ENCODE data around the gene MICAL2. TPM values are rescaled to one million over a fixed set of nuclear protein-coding genes. Genes with fewer than 3 reads are reported as not detected.

MICAL2 gene
- polyA plus RNA-seq, 1 donor = 7.1 TPM

DNA sequence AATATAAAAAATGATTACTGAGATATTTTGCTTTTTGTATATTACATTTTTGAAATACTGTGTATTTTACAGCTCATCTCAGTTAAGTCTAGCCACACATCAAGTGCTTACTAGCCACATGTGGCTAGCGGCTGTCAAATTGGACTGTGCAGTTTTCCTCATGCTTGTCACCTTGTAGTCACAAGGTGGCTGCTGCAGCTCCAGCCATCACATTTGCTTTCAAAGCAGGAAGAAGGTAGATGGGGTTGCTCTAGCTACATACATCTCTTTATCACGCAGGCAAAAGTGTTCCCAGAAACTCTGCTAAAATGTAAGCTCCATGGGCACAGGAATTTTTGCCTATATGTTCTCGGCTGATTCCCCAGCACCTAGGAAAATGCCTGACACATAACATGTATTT is 61.5 kb downstream of the MICAL2 start:
- no peak for DNase-seq

DNA sequence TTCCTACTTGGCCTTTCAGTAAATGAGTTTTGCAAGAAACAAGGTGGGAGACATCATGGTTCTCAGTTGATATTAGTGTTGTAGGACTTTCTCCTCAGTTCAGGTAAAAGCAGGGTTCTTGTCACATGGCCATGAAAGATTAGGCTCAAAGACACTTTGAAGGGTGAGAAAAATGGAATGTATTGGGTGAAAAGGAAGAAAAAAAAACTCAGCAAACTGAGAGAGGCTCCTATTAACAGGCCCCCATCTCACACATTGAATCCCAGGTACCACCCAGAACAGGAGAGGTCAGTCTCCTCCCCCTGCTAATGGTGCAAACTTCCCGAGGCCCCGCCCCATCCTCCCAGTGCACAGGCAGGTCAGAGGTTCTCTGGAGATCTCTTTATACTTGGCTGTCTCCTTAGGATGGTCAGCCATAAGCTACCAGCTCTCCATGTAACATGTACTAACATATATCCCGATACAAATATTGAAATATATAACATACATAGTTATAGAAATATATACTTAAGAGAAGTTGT is 62.2 kb downstream of the MICAL2 start:
- DNase-seq = no peak

DNA sequence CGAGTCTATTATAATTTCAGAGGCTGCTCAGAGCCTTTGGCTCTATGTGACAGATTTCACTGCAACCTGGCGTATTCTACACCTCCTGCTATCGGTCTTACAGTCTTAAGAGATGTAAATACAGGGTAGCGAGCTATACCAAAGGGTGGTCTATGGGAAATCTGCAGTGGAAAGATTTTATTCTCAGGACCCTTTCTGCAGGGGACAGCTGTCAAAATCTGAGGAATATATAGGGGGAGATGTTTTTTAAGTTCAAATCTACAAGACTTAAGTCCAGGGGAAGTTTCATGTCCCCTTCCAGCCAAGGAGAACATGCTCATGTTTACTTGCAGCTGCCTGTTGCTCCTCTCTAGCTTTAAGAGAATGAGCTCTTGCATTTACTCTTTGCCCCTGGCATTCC is 62.7 kb downstream of the MICAL2 start:
- DNase-seq = no peak

DNA sequence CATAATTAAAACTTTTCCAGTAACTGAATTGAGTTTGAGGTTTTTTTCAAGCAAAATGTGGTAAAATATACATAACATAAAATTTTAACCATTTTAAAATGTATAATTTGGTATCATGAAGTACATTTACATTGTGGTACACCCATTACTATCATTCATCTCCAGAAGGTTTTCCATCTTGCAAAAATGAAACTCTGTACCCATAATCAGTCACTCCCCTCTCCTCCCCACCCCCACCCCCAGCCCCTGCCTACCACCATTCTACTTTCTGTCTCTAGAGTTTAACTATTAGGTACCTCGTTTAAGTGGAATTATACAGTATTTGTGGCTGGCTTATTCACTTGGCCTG is 63.7 kb downstream of the MICAL2 start:
- no peak for DNase-seq

DNA sequence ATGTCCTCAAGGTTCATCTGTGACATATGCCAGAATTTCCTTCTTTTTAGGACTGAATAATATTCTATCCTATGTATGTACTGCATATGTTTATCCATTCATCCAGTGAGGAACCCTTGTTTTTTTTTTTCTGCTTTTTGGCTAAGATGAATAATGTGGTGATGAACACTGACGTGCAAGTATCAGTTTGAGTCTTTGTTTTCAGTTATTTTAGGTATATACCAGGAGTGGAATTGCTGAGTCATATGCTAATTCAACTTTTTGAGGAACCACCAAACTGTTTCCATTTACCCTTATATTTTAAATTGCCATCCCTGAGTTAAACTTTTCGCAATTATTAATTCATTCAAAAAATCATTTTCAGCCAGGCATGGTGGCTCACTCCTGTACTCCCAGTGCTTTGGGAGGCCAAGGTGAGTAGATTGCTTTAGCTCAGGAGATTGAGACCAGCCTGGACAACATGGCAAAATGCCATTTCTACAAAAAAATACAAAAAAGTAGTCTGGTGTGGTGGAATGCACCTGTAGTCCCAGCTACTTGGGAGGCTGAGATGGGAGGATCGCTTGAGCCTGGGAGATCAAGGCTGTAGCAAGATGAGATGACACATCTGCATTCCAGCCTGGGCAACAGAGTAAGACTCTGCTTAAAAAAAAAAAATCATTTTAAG is 64.2 kb downstream of the MICAL2 start:
- no peak for DNase-seq

DNA sequence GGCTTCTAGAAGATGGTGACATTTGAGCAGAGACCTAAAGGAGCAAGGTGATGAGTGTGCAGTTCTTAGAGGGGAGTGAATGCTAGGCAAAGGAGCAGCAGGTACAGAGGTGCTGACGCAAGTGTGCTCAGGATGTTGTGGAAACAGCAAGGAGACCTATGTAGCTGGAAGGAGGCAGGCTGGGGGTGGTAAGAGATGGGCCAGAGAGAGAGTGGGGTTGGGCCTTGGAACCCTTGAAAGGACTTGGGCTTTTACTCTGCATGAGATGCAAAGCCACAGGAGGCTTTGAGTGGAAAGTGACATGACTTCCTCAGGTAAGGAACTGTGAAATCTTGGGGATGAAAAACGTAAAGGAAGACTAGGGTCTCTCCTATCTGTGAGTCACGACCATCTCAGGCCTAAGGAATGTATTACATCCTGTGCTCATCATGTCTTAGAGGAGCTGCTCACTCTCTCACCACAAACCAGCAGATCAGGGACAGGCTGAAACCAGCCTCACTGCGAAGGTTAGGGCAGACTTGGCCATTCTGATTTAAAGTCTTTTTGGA is 65.4 kb downstream of the MICAL2 start:
- DNase-seq = no peak

DNA sequence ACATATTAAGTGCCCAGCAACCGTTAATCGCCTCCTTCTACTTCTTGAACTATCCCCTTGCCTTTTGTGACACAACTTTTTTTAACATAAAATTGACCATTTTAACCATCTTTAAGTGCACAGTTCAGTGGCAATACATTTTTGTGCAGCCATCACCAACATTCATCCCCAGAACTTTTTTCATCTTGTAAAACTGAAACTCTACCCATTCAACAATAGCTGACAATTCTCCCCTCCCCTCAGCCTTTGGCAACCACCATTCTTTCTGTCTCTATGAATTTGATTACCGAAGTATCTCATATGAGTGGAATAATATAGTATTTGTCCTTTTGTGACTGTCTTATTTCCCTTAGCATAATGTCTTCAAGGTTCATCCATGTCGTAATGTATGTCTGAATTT is 66.0 kb downstream of the MICAL2 start:
- no peak for DNase-seq

DNA sequence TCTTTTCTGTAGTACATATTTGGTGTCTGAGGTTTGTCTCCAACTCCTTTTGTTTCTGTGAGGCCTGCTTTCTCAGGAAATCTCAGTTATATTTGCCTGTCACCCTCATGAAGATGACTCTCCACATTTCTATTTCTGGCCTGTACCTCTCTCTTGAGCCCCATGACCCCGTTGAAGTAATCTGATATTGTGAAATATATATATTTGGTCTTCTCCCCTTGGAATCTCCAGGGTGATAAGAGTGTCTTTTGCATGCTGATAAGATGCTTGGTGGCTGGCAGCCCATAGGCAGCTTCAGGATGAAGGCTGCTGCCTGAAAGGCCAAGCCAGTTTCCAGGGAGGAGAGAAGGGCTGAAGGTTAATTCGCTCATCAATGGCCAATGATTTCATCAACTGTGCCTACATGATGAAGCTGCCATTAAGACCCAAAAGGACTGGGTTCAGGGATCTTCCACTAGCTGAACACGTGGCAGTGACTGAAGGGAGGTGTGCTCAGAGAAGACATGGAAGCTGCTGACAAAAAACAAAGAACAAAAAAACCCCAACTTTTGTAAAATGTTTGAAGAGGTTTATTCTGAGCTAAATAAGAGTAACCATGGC is 67.4 kb downstream of the MICAL2 start:
- DNase-seq = no peak

DNA sequence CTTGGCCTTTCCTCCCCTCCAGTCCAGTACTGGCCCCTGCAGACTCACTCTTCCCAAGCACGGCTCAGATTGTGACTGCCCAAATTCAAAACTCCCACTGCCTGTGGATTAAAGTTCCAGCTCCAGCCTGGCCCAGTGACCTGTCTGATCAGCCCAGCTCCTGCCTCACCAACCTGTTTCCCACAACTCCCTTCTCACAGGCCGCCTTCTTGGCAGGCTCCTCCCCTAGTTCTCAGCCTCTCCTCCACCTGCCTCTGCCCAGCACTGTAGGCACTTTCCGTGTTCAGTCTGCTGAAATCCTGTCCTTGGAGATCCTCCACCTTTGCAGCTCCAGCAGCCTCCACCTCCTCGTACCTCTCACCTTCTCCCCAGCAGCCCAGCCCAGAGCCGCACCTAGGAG is 68.6 kb downstream of the MICAL2 start:
- DNase-seq = no peak

DNA sequence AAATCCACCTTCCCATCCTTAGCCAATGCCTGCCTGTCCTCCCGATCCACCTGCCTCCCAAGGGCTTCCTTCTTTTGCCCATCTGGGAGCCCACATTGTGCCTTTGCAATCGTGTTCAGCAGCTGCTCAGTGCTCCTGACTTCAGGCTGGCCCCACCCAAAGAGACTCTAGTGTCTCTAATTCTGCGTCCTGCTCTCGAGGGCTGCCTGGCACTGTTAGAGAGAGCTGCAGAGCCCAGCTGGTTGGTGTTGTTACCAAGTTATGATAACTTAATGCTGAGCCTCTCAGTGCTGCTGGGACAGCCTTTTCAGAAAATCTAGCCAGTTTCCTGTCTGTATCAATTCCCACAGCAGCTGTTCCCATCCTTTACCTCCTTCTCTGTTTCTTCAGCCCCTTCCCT is 69.1 kb downstream of the MICAL2 start:
- no peak for DNase-seq

DNA sequence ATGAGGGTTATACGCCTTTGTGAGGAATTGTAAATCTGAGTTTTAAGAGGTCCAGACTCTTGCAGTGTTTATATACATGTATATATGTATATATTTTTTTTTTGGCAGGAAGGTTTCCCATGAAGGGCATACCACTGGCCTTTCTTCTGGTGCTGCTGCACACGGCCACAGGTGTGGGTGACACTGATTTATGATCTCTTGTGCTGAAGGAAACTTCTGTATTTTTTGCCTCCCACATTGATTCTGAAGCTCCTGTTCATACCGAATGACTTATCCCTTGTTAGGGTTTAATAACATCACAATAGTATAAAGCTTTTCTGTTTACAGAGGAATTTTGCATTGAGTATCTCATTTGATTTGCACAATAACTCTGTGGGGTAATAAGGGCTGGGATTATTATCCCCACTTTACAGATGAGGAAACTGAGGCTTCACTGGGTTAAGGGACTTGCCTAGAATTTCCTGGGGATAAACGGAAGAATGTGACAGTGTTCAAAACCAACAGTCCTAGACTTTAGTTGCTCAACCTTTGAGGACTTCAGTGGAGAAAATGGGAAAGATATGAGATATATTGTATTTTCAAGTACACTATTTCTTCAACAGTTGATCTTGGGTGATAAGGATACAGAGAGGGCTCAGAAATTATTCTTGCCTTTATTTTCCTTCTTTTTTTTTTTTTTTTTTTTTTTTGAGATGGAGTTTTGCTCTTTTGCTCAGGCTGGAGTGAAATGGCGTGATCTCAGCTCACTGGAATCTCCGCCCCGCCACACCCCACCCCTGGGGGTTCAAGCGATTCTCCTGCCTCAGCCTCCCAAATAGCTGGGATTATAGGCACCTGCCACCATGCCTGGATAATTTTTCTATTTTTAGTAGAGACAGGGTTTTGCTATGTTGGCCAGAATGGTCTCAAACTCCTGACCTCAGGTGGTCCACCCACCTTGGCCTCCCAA is 70.1 kb downstream of the MICAL2 start:
- no peak for DNase-seq

DNA sequence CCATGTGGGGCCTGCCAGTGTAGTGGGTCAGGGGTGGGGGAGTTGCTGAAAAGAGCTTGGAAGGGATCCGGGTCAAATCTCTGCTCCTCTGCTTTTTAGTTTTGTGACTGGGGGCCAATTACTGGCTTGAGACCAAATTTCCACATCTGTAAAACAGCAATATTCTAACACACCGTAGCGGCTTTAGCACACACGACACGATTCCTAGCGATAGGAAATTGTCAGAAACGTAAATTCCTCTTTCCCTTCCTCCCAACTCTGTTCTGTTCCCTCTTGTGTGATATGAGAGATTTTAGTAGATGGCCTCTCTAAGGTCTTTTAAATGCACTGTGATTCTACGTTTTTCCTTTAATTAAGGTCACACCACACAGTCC is 71.9 kb downstream of the MICAL2 start:
- DNase-seq = no peak

DNA sequence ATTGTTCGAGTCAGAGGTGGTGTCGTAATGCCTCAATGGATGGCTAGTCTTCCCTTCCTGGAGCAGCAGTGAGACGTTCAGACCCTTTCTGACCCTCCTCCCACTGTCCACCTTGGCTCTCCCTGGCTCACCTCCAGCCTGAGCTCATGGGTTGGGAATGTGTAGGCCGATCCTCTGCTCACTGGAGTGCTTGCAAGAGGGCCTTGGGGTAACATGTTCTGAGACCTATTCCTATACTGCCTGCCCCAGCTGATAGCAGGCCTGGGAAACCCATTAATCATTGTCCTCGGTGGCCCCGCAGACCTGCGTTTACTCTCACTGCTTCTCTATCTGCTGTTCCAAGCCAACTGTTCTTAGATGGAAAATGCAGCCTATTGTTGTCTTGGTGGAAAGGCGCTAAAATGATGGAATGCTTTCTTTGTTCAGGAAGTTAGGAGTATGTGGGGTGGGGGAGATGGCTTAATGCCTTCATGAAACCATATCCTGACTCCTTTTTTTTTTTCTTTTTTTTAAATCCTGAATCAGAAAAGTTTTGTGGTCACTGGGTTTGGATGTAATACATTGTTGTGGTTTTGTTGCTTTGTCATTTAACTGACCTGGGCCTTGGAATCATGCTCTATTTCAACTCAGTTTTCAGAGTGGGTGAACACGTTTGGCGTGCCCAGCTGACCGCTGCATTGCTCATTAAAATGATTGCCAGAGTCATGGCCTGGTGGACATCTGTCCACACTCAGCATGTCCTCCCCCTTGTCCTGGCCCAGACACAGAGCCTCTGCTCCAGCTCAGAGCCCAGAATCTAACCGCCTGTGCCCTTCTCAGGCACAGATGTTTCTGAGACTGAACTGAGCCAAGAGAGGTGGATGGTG is 72.5 kb downstream of the MICAL2 start:
- DNase-seq = peak; percentile 66

DNA sequence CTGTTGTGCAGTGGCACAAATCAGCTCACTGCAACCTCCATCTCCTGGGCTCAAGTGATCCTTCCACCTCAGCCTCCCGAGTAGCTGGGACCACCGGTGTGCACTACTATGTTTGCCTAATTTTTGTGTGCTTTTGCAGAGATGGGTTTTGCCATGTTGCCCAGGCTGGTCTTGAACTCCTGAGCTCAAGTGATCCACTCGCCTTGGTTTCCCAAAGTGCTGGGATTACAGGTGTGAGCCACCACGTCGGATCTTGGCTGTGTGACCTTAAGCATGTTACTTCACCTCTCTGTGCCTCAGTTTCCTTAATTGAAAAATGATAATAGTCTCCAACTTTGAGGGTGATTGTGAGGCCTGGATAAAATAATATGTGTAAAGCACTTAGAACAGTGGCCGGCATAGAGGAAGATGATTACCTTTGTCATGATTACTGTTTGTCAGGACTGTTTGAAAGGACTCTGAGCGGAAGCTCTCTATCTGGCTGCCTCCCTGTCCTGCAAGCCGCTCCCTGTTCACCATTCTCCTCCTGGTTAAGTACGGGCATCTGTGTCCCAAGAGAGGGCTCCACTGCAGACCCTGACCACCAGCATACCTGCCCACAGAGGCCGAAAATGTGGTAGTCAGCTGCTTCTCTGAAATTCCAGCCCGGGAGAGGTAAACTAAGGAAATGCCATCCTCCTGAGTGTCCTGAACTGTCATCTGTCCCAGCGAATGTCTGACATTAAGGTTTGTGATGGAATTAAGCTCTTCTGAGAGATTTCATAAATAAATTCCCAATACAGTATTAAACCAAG is 73.6 kb downstream of the MICAL2 start:
- DNase-seq = no peak

DNA sequence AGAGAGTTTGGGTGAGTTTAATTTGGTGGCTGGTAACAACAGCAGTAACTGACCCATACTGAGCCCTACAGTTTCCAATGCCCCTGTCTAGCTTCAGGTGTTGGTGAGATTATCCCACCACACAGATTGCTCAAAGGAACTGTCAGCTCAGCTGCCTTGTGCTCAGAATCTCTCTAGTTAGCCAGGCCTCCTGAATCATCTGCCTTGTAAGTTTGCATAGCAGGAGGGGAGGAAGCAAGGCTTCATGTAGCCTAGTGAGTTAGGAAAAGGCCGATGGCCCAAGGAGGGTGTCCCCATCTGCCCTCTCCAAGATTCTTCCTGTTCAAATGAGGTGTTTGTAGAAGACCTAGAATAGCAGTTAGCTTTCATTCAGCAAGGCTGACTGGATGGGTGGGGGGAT is 74.3 kb downstream of the MICAL2 start:
- DNase-seq = no peak

DNA sequence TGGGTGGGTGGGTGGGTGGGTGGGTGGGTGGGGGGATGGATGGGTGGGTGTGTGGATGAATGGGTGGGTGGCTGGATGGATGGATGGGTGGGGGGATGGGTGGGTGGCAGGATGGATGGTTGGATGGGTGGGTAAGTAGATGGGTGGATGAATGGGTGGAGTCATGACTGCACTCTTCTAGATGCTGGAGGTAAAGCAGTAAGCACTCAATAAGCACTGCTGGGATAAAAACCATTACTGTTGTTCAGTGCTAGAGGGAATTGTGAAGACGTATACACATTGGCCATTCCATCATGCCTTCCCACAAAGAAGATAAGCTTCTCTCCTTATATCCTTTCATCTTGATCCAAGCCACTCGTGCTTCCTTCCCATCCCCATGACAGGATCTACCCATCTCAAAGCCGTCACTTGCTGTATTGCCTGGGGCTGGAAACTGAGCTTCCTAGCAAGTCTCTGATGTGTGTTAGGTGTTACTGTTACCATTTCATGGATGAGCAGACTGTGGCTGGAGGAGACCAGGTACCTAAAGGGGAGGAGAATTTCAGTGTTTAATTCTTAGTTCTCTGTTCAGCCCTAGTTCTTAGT is 74.8 kb downstream of the MICAL2 start:
- no peak for DNase-seq

DNA sequence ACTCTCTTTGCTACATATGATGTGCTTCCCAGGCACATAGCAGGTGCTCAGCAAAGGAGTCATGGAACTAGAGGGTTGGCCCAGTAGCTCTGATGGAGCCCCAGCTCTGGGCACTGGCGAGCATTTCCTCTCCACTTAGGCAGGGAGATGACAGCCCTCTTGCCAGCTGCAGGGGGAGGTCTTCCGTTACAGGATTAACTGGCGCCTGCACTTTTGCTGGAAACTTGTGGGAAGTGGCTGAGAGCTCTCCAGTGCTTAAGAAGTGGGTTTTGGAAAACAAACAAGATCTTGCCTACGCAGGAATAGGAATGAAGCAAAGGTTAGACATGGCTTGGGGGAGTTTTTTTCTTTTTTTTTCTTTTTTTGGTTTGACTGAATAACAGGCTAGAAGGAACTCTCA is 75.5 kb downstream of the MICAL2 start:
- no peak for DNase-seq

DNA sequence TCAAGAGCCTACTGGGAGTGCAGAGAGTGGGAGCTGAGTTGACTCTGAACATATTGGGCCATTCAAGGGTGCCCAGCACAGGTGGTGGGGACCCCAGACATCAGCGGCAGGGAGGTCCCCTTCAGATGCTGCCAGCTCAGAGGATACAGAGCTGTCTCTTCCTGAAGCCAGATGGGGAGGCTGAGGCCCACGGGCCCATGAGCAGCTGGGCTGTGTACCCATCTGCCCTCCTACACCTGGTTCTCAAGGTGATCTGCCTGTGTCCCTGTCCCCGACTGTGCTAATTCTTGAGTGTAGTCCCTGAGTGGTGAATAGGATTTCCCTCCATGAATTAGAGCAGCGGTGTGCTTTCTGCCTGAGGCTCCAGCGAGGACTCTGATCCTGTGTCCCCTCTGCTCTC is 76.3 kb downstream of the MICAL2 start:
- DNase-seq = no peak

DNA sequence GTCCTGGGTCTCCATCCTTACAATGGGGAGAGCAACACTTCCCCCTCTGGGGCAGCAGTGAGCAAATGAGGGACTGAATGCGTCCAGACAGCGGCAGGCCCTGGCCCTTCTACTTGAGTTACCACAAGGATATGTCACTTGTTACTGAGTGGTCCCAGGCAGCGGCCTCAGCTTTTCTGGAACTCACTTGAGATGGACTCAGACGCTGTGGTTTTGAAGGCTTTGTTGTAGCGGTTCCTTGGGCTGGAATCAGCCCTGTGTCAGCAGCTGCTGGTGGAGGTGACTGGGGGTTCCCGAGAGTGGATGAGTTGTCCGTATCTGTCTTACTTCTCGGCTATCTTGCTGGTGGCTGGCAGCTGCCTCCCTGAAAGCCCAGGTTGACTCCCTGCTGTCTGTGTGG is 77.0 kb downstream of the MICAL2 start:
- DNase-seq = no peak

DNA sequence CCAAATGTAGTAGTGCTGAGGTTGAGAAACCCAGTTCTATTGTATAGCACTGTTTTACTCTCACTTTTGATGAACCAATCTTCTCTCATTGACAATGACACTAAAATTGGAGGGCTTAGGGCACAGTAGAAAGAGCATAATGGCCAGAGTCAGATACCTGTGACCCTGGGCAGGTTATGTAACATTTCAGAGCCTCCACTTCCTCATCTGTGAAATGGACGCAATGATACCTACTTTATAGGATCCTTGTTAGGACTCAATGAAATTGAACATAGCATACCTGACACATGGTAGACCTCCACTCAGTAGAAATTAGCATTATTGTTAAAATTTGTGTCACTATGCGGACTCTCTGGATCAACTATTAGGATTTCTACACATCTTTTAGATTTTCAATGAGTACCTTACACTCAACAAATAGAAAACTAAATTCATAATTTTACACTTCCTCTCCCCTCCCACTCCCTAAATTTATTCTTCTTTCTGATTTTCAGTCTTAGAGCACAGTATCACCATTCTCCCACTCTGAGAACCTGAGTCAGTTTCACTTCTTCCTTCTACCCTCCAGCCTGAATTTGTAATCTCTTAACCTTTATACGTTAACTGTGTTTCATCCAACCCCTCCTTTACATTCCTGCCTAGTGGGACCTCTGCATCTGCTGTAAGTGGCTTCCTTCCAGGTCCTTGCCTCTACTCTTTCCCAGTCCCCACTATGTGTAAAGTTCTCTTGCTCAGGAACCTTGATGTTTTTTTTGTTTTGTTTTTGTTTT is 78.3 kb downstream of the MICAL2 start:
- no peak for DNase-seq
